ENCODE results near the gene GSTO2. TPM values are rescaled to one million over a fixed set of nuclear protein-coding genes. Genes with fewer than 3 reads are reported as not detected.

GSTO2 gene
- total and polyA plus RNA-seq, 2 of the 13 experiments (the other 11 are each of a cell fraction or from before 2014, with no cell fraction given), result 2.1 to 7.9 TPM

DNA sequence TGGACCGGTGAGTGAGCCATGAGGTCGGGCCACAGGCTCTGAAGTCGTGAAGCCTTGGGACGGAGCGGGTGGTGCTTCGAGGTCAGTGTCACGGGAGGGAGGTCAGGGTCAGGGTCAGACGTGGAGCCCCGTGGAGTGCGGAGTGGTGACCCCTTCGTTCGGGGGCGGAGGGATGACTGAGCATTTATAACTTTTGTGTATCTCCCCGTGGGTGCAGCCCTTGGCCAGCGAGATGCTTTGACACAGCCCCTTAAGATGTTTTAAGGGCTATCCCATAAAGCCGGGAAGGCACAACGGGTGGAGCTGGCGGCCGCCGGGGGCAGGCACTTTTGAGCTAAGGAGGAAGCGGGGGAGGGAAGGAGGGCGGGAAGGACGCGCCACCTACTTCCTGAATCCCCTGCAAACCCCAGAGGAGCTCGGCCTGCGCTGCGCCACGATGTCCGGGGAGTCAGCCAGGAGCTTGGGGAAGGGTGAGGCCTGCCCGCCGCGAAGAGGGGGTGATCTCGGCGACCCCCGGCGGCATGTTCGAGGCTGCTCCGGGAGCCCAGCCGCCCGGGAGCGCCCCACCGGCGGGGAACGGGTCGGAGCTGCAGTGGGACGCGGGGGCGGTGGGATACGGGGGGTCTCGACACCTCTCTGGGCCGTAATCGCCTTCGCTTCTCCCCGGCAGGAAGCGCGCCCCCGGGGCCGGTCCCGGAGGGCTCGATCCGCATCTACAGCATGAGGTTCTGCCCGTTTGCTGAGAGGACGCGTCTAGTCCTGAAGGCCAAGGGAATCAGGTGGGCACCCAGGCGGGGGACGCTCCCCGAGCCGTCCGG lies 14.3 kb upstream of the GSTO2 start, which contains the start of gene GSTO1 (continued):
- TF ChIP-seq ZNF280D (CRISPR knock-in tag; IDR thresholded peaks at IDR 0.05) (0 out of 2 replicates have a peak, but pooled peaks have one; percentile 17), ZNF792 (CRISPR knock-in tag; IDR thresholded peaks at IDR 0.05) (peak; percentile 40; the same call in 1 of the 2 replicates), ZFP36L1 (CRISPR knock-in tag; IDR thresholded peaks at IDR 0.05) (no peak), ZSCAN22 (CRISPR knock-in tag; IDR thresholded peaks at IDR 0.05) (no peak), ZKSCAN8 (CRISPR knock-in tag; IDR thresholded peaks at IDR 0.05; ENCODE audit: borderline replicate concordance) (no peak), REPIN1 (CRISPR knock-in tag; IDR thresholded peaks at IDR 0.05; ENCODE audit: borderline replicate concordance, low read depth) (peak; percentile 36; the same call in 1 of the 2 replicates), RBAK (CRISPR knock-in tag; IDR thresholded peaks at IDR 0.05) (no peak), LCORL (IDR thresholded peaks at IDR 0.05) (no peak), LCORL (CRISPR knock-in tag; IDR thresholded peaks at IDR 0.05) (peak; percentile 62; the same call in 1 of the 2 replicates), KDM5B (CRISPR knock-in tag; IDR thresholded peaks at IDR 0.05; ENCODE audit: borderline replicate concordance) (peak; percentile 86), GTF2F1 (IDR thresholded peaks at IDR 0.05; ENCODE audit: low read length) (no peak), ZNF749 (CRISPR knock-in tag; IDR thresholded peaks at IDR 0.05; ENCODE audit: borderline replicate concordance) (no peak), HES4 (CRISPR knock-in tag; IDR thresholded peaks at IDR 0.05; ENCODE audit: borderline replicate concordance) (peak; percentile 82), ZNF18 (CRISPR knock-in tag; IDR thresholded peaks at IDR 0.05; ENCODE audit: insufficient replicate concordance) (peak; percentile 72), ZNF891 (CRISPR knock-in tag; IDR thresholded peaks at IDR 0.05) (peak; percentile 91; the same call in 1 of the 2 replicates), ZKSCAN1 (IDR thresholded peaks at IDR 0.05; ENCODE audit: low read length) (no peak), ZNF570 (CRISPR knock-in tag; IDR thresholded peaks at IDR 0.05; ENCODE audit: borderline replicate concordance) (no peak), AHR (CRISPR knock-in tag; IDR thresholded peaks at IDR 0.05) (no peak; the same call in 1 of the 2 replicates), ZNF496 (CRISPR knock-in tag; IDR thresholded peaks at IDR 0.05; ENCODE audit: insufficient replicate concordance) (no peak), EHMT2 (IDR thresholded peaks at IDR 0.05; ENCODE audit: borderline replicate concordance, low read depth, low read length) (no peak), SNAPC2 (CRISPR knock-in tag; IDR thresholded peaks at IDR 0.05) (no peak)
- TF ChIP-seq, protein P1, sequence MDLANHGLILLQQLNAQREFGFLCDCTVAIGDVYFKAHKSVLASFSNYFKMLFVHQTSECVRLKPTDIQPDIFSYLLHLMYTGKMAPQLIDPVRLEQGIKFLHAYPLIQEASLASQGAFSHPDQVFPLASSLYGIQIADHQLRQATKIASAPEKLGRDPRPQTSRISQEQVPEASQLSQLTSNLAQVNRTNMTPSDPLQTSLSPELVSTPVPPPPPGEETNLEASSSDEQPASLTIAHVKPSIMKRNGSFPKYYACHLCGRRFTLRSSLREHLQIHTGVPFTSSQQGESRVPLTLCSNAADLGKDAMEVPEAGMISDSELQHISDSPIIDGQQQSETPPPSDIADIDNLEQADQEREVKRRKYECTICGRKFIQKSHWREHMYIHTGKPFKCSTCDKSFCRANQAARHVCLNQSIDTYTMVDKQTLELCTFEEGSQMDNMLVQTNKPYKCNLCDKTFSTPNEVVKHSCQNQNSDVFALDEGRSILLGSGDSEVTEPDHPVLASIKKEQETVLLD (CRISPR knock-in tag; IDR thresholded peaks at IDR 0.05; ENCODE audit: low read depth), result no peak
- TF ChIP-seq, protein P2, sequence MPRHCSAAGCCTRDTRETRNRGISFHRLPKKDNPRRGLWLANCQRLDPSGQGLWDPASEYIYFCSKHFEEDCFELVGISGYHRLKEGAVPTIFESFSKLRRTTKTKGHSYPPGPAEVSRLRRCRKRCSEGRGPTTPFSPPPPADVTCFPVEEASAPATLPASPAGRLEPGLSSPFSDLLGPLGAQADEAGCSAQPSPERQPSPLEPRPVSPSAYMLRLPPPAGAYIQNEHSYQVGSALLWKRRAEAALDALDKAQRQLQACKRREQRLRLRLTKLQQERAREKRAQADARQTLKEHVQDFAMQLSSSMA (CRISPR knock-in tag; IDR thresholded peaks at IDR 0.05), result peak; percentile 35; the same call in 1 of the 2 replicates

Measured in HepG2 (cell line).